Smooth muscle cell (in vitro differentiated cells): ENCODE measurements around the gene HES1. TPM values are rescaled to one million over a fixed set of nuclear protein-coding genes. Genes with fewer than 3 reads are reported as not detected.

Experiments
- DNase-seq: peaks from one replicate; lab custom pipeline; 2025; ENCODE audit not compliant: unreplicated experiment; lab: John Stamatoyannopoulos, UW
- H2AFZ ChIP-seq: fragments of 200-600 bp; sonication (generic); 2 replicates; pipeline ENCODE4 v1.6.0; 2016; ENCODE audit warnings: antibody characterized with exemption, low read depth, mild to moderate bottlenecking
- H3F3A ChIP-seq: fragments of 200-600 bp; sonication (generic); 2 replicates; pipeline ENCODE4 v1.6.0; 2017; ENCODE audit warnings: antibody characterized with exemption, low read depth
- H3K27ac ChIP-seq: fragments of 200-600 bp; sonication (generic); 2 replicates; pipeline ENCODE4 v1.5.1; 2016; ENCODE audit warnings: low read depth, mild to moderate bottlenecking
- H3K27me3 ChIP-seq: fragments of 200-600 bp; sonication (generic); 2 replicates; pipeline ENCODE4 v1.6.1; 2016; ENCODE audit warnings: low read depth, mild to moderate bottlenecking
- H3K36me3 ChIP-seq: fragments of 200-600 bp; sonication (generic); 2 replicates; pipeline ENCODE4 v1.5.1; 2016; ENCODE audit warnings: low read depth
- H3K4me1 ChIP-seq: fragments of 200-600 bp; sonication (generic); 2 replicates; pipeline ENCODE4 v1.5.1; 2016; ENCODE audit warnings: low read depth
- H3K4me2 ChIP-seq: fragments of 200-600 bp; sonication (generic); 2 replicates; pipeline ENCODE4 v1.6.0; 2016; ENCODE audit warnings: mild to moderate bottlenecking
- H3K4me3 ChIP-seq: fragments of 200-600 bp; sonication (generic); 2 replicates; pipeline ENCODE4 v1.5.1; 2016; ENCODE audit warnings: mild to moderate bottlenecking
- H3K79me2 ChIP-seq: fragments of 200-600 bp; sonication (generic); 2 replicates; pipeline ENCODE4 v1.6.0; 2016; ENCODE audit warnings: low read depth, mild to moderate bottlenecking
- H3K9ac ChIP-seq: fragments of 200-600 bp; sonication (generic); 2 replicates; pipeline ENCODE4 v1.6.0; 2016; ENCODE audit warnings: low read depth
- H3K9me3 ChIP-seq: fragments of 200-600 bp; sonication (generic); replicated peaks from 2 replicates; pipeline ENCODE4 v1.5.1; 2016; ENCODE audit warnings: low read depth
- H4K20me1 ChIP-seq: fragments of 200-600 bp; sonication (generic); 2 replicates; pipeline ENCODE4 v1.6.0; 2016; ENCODE audit warnings: low read depth
- WGBS: methylation state at CpG from one replicate; pipeline ENCODE4 v1.1.7; 2016; ENCODE audit warnings: low lambda C conversion rate; 5-methylcytosine and 5-hydroxymethylcytosine counted together
- polyA plus RNA-seq: library from polyadenylated mRNA; unstranded; fragments of >200 nt; fragmentation: Nextera tagmentation; extraction: Ambion mirVana; gene quantifications from 2 replicates; pipeline ENCODE4 v1.2.1, GENCODE V29; 2016
- total RNA-seq: library from RNA; depleted of rRNA; stranded (reverse); fragments of >200 nt; gene quantifications from 2 replicates; pipeline ENCODE4 v1.2.3, GENCODE V29; 2014
- TF ChIP-seq, protein P1 (sequence below): fragments of 200-600 bp; sonication (generic); IDR thresholded peaks from 2 replicates; pipeline ENCODE4 v1.5.1; 2017; ENCODE audit warnings: borderline replicate concordance, mild to moderate bottlenecking, antibody characterized with exemption; ENCODE audit not compliant: insufficient read depth, poor library complexity, severe bottlenecking

Gene HES1
- total and polyA plus RNA-seq, 2 experiments from 2014 or later, result 59.9 to 69.5 TPM

GRCh38 chr3:194135516-194135805, 487 bp upstream of the HES1 start:
- TF ChIP-seq, protein P1, sequence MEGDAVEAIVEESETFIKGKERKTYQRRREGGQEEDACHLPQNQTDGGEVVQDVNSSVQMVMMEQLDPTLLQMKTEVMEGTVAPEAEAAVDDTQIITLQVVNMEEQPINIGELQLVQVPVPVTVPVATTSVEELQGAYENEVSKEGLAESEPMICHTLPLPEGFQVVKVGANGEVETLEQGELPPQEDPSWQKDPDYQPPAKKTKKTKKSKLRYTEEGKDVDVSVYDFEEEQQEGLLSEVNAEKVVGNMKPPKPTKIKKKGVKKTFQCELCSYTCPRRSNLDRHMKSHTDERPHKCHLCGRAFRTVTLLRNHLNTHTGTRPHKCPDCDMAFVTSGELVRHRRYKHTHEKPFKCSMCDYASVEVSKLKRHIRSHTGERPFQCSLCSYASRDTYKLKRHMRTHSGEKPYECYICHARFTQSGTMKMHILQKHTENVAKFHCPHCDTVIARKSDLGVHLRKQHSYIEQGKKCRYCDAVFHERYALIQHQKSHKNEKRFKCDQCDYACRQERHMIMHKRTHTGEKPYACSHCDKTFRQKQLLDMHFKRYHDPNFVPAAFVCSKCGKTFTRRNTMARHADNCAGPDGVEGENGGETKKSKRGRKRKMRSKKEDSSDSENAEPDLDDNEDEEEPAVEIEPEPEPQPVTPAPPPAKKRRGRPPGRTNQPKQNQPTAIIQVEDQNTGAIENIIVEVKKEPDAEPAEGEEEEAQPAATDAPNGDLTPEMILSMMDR, result no peak
- peak overlapping the region; percentile 76 for H3K9ac ChIP-seq
- no peaks in the 10 kb centered on the region for H3K27me3 ChIP-seq
- no peak for DNase-seq
- no peak overlapping the region for H2AFZ ChIP-seq
- H3K4me1 ChIP-seq, result peaks cover 60% of the 10 kb centered on the region
- peak overlapping the region; percentile 91 for H3K4me2 ChIP-seq
- H3F3A ChIP-seq, result peaks cover 51% of the 10 kb centered on the region
- H3K79me2 ChIP-seq, result peaks cover 12% of the 10 kb centered on the region
- peak overlapping the region; percentile 90 for H3K27ac ChIP-seq
- H3K4me3 ChIP-seq, result peak overlapping the region; percentile 83
- peaks cover 20% of the 10 kb centered on the region for H4K20me1 ChIP-seq
- H3K9me3 ChIP-seq, result no peaks in the 10 kb centered on the region
- 0% methylated on average over 4 of the region's 4 CpGs for WGBS
- H3K36me3 ChIP-seq, result no peaks in the 10 kb centered on the region

GRCh38 chr3:194136519-194137007, 615 bp downstream of the HES1 start:
- H3K36me3 ChIP-seq, result no peaks in the 10 kb centered on the region
- 2% methylated on average over 17 of the region's 17 CpGs for WGBS
- peak overlapping the region; percentile 73 for H3K9ac ChIP-seq
- DNase-seq, result no peak
- H3K4me1 ChIP-seq, result peaks cover 51% of the 10 kb centered on the region
- H3F3A ChIP-seq, result peaks cover 42% of the 10 kb centered on the region
- H2AFZ ChIP-seq, result no peak overlapping the region
- peak overlapping the region; percentile 90 for H3K27ac ChIP-seq
- H3K9me3 ChIP-seq, result no peaks in the 10 kb centered on the region
- H4K20me1 ChIP-seq, result peaks cover 20% of the 10 kb centered on the region
- H3K27me3 ChIP-seq, result no peaks in the 10 kb centered on the region
- H3K79me2 ChIP-seq, result peaks cover 12% of the 10 kb centered on the region
- H3K4me3 ChIP-seq, result peak overlapping the region; percentile 83
- peak overlapping the region; percentile 91 for H3K4me2 ChIP-seq
- TF ChIP-seq, protein P1, result no peak

DNA sequence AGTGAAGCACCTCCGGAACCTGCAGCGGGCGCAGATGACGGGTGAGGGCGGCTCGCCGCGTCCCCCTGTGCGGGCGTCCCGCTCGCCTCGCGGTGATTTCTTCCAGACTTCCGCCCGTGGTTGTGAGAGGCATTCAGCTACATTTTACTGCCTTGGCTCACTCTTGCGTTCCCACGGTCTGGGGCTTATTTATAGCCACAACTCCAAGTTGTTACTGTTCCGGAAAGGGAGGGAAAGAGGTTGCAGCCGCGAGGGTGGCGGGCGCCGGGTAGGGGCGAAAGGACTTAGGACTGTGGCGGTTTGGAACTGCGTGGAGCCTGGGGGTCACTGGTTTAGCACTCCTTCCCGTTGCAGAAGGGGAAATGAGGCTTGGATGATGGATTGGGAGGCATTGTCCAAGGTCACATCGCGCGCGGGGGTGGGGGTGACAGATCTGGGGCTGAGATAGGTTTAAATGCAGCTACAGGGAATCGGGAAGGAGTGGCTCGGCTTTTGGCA, 1.1 kb downstream of the HES1 start:
- Histone ChIP-seq H3K79me2 (peaks cover 12% of the 10 kb centered on the region), H3K36me3 (no peaks in the 10 kb centered on the region), H4K20me1 (peaks cover 20% of the 10 kb centered on the region), H2AFZ (no peak overlapping the region), H3K27me3 (no peaks in the 10 kb centered on the region), H3K27ac (peak overlapping the region; percentile 90), H3F3A (peaks cover 46% of the 10 kb centered on the region), H3K4me2 (peak overlapping the region; percentile 91), H3K9me3 (no peaks in the 10 kb centered on the region), H3K9ac (peak overlapping the region; percentile 73), H3K4me1 (peaks cover 51% of the 10 kb centered on the region), H3K4me3 (peak overlapping the region; percentile 83)
- under 1% methylated on average over 33 of the region's 34 CpGs for WGBS
- no peak for DNase-seq
- TF ChIP-seq, protein P1, result no peak
